ENCODE data around the gene KLHL40.

Gene KLHL40, protein sequence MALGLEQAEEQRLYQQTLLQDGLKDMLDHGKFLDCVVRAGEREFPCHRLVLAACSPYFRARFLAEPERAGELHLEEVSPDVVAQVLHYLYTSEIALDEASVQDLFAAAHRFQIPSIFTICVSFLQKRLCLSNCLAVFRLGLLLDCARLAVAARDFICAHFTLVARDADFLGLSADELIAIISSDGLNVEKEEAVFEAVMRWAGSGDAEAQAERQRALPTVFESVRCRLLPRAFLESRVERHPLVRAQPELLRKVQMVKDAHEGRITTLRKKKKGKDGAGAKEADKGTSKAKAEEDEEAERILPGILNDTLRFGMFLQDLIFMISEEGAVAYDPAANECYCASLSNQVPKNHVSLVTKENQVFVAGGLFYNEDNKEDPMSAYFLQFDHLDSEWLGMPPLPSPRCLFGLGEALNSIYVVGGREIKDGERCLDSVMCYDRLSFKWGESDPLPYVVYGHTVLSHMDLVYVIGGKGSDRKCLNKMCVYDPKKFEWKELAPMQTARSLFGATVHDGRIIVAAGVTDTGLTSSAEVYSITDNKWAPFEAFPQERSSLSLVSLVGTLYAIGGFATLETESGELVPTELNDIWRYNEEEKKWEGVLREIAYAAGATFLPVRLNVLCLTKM

DNA sequence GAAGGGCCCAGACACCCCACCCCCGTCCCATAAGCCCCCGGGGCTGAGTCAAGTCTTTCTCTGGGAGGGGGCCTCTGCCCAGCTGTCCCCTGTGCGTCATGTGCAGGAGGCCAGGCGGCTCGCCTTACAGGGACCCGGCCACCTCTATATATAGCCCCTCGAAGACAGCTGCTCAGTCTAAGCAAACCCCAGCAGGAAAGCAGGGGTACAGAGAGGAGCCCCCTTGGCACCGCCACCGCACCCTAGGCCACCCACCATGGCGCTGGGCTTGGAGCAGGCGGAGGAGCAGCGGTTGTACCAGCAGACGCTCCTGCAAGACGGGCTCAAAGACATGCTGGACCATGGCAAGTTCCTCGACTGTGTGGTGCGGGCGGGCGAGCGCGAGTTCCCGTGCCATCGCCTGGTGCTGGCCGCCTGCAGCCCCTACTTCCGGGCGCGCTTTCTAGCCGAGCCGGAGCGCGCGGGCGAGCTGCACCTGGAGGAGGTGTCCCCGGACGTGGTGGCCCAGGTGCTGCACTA is at the start of gene KLHL40:
Gene KLHL40 (plus strand): TSS at position 175 of the 519 bp plus-strand sequence. CDS start 82 bp downstream, at position 257.
- no peak for DNase-seq (ENCODE audit: low spot score)

DNA sequence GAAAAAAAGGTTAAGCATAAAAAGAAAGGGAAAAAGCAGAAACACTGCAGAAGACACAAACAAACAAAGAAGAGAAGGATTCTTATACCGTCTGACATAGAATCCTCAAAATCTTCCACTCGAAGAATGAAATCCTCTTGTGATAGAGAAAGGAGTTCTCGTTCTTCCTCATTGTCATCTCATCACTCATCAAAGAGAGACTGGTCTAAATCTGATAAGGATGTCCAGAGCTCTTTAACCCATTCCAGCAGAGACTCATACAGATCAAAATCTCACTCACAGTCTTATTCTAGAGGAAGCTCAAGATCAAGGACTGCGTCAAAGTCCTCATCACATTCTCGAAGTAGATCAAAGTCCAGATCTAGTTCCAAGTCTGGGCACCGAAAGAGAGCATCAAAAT is 48.3 kb upstream of the KLHL40 start:
- no peak for DNase-seq (ENCODE audit: low spot score)

DNA sequence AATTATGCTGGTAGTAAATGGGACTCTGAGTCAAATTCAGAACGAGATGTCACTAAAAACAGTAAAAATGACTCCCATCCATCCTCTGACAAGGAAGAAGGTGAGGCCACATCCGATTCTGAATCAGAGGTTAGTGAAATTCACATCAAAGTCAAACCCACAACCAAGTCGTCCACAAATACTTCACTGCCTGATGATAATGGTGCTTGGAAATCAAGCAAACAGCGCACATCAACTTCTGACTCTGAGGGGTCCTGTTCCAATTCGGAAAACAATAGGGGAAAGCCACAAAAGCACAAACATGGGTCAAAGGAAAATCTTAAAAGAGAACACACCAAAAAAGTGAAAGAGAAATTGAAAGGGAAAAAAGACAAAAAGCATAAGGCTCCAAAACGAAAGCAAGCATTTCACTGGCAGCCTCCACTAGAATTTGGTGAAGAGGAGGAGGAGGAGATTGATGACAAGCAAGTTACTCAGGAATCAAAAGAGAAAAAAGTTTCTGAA is 46.9 kb upstream of the KLHL40 start:
- peak; percentile 67 for DNase-seq (ENCODE audit: low spot score)

DNA sequence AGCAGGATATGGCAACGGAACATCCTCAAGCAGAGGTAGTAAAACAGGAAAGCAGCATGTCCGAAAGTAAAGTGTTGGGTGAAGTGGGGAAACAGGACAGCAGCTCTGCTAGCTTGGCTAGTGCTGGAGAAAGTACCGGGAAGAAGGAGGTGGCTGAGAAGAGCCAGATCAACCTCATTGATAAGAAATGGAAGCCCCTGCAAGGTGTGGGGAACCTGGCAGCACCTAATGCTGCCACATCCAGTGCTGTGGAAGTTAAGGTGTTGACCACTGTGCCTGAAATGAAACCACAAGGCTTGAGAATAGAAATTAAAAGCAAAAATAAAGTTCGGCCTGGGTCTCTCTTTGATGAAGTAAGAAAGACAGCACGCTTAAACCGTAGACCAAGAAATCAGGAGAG is 46.1 kb upstream of the KLHL40 start:
- DNase-seq (ENCODE audit: low spot score): no peak

DNA sequence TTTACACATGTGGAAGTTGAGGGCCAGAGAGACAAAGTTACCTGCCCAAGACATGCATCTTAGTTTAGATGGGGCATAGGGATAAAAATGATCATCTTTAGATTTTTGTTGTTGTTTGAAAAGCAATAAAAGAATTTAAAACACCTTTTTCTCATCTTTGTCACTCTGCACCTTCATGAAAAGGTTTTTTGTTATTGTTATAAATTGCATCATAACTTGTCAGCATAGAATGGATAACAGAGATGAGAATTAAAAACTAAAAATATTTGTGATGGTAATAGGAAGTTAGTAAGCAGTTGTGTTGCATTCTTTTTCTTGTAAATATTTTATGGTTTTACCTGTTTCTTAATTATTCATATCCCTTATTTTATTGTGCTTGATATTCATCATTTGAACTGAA is 45.2 kb upstream of the KLHL40 start:
- DNase-seq (ENCODE audit: low spot score): no peak

DNA sequence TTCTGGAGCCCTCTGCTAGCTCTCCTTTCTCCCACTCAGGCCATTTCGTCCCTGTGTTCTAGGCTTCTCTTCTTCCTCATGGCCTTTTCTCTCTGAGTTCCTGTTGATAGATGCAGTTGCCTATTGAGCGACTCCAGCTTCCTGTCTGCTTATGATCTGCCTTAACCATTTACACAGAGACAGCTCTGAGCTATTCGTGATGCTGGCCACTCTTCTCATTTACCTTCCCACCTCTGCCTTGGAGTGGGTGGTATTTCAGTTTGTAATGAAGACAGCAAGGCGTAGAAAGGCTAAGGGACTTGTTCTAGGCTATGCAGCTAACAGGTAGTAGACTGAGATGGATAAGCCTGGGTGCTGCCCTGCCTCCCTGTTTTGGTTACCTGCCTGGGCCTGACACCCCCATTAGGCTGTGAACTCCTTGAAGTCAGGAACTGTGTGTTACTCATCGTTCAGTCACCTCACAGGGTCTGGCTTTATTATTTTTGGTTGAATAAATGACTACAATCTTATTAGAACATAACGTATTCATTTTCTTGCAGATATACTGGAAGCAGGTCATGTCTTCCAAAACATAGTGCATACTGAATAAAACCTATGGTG is 44.5 kb upstream of the KLHL40 start:
- DNase-seq (ENCODE audit: low spot score): no peak

DNA sequence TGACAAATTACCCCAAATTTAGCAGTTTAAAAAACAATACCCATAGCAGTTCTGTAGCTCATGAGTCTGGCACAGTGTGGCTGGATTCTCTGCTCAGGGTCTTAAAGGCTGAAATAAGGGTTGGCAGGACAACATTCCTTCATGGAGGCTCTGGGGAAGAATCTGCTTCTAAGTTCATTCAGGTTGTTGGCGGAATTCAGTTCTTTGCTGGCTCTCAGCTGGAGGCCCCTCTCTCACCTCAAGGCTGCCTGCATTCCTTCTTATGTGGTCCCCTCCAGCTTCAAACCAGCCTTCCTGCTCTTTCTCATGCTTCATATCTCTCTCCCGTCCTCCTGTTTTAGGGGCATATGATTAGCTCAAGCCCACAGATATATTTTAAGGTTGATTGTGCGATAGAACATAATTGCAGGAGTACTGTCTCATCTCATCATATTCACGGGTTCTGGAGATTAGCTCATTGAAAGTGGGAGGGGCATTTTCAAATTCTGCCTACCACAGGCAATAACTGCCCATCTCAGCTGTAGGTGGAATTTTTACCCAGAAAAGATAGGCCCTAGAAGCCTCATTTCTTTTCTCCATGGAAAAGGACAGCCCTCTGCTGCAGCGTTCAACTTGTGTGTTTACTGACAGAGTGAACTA is 37.4 kb upstream of the KLHL40 start:
- no peak for DNase-seq (ENCODE audit: low spot score)

DNA sequence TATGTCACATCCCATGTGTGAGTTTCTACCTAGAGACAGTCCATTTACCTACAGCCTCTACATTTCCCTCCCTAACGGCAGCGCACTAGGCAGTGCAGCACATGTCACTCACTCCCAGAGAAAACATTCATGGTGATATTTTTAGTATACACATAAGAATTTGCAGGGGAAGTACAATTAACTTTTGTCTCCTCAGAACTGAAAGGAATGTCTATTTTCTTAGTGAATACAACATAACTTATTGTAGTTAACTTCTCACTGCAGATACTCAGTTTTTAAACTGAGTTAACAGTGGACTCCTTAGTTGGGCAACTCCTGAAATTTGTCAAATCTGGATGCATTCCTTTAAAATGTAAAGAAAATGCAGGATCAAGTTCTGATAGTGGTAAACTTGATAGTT is 36.3 kb upstream of the KLHL40 start:
- no peak for DNase-seq (ENCODE audit: low spot score)

DNA sequence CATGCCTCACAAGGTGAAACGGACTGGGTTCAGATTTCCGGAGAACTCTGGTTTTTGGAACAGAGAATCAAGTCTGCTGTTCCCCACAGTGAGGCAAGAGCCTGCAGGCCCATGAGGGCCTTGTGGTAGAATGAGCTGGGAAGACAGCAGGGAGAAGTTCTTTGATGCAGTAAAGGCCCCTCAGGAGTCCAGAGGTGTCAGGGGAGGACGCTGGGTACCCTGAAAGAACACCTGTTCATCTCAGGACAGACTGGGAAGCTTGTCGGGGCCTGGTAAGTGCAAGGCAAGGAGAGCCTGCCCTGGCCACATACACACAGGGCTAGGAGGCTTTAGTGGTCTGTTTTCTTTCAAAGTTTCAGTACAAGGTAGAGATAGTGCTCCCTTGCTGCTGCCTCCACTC is 35.6 kb upstream of the KLHL40 start:
- DNase-seq (ENCODE audit: low spot score): no peak

DNA sequence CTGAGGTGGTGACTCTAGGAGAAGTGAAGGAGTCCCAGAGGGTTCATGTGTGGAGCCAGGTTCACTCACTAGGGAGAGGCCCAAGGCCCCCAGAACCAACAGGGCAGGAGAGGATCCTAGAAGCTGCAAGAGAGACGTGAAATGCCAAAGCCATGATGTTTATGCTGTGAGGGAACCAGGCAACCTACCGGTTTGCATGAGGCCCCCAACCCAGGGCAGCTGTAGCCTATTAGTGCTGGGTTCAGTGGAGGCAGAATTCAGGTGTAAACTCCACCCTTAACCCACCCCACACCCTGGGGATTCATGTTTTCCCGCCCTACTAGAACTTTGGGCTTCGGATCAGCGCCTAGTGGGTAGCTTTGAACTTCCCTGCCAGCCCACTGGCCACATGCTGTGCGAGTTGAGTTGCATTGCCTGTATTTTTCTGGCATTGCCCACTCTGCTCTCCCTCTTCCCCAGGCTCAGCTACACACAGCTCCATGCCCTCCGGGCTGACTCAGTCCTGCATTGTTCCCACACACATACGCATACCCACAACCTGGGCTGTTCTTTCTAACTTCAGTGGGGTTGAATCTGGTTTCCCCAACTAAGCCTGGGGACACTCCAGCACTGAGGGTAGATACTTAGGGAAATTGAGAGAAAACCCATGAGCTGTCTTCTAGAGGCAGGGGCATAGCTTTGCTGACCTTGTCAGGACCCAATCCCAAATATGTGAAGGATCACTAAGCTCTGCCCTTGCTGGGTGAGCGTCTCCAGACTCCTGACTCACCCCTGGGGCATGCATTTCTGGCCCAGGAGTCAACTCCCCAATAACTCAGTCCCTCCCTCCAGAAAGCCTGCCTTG is 33.9 kb upstream of the KLHL40 start:
- no peak for DNase-seq (ENCODE audit: low spot score)

DNA sequence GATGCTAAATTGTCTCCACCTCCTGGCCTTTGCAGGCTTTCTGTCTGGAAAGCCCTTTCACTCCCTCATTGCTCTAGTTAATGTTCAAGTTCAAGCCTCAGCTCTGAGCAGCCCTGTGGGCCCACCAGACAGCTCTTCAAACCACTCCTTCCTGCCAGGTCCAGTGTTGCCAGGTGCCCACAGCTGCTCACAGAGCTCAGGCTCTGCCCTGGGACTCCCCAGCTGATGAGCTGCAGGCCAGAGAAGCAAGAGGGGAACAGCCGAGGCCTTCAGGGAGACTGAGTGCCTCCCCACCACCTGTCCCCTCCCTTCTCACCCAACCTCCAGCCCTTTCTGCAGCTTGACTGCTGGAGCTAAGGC is 33.1 kb upstream of the KLHL40 start:
- DNase-seq (ENCODE audit: low spot score): no peak

DNA sequence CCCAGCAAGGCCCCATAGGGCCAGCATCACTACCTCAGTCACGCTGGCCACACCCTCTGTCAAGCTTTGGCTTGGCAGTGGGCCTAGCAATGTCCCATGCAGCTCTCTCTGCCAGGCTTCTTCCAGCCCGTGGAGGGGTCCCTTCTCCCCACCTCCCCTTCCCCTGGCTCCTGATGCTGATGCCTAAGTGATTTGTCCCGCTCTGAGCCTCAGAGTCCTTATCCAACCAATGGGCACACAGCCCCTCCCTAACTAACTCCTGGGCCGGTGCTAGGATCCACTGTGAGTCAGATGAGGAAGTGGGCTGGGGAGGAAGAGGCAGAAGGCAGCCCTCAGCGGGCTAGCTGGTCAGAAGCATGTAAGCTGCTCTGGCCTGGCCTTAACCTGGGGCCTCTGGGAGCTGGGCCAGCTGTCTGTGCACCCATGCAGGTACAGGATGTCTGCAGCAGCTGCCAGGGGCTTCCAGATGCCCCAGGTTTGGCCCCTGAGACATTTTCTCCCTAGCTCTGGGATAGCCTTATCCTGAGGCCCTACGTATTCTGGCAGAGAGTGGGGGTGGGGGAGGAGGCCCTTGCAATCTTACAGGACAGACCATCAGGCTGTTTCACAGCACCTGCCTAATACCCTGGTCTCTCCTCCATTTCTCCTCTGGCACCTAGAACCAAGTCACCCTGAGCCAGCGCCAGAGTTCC is 32.6 kb upstream of the KLHL40 start:
- DNase-seq (ENCODE audit: low spot score): no peak

DNA sequence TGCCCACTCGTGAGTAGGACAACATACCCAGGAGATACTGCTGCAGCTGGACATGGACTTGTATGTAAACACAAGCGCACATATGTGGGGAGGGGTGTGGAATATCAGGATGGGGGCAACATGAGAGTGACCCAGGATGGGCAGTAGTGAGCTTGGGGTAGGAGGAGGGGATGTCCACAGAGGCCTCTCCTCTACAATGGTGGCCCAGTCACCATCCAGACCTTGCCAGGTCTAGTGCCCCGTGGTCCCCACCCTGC is 32.1 kb upstream of the KLHL40 start:
- no peak for DNase-seq (ENCODE audit: low spot score)

DNA sequence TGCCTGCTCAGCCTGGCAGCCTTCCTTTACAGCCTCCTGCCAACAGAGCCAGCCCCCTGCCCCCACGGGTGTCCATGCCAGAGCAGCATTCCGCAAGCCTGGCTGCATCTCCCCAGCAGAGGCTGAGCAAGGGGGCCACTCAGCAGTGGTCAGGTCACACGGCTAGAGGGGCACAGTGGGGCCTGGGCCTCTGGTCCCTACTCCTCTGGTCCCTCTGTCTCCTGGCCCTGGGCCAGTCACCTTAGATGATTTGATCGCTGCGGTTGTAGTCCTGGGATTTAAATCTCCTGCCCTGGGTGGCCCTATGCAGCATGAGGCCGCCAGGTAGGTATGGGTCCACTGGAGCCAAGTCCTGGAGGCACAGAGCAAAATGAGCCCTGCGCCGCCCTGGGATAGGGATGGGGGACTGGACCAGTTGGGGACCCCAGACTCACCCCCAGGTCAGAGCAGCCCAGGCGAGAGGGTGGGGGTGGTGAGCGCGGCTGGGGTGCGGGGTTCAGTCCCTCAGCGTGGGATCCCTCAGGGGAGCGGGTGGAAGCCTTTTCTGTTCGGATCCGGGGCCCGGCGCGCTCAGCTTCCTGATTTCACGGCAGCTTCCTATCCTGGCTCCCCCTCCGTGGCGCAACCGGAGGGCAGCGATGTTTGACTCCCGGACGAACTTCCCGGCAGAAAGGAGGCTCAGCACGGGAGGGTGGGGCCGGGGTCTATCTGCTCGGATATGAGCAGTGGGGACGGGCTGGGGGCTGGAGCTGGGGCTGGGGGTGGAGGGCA is 31.6 kb upstream of the KLHL40 start, which contains the start of gene ZBTB47:
Gene ZBTB47 (plus strand): TSS at position 138 of the 771 bp plus-strand sequence. CDS start 4,659 bp downstream, outside the sequence.
- DNase-seq (ENCODE audit: low spot score): no peak

DNA sequence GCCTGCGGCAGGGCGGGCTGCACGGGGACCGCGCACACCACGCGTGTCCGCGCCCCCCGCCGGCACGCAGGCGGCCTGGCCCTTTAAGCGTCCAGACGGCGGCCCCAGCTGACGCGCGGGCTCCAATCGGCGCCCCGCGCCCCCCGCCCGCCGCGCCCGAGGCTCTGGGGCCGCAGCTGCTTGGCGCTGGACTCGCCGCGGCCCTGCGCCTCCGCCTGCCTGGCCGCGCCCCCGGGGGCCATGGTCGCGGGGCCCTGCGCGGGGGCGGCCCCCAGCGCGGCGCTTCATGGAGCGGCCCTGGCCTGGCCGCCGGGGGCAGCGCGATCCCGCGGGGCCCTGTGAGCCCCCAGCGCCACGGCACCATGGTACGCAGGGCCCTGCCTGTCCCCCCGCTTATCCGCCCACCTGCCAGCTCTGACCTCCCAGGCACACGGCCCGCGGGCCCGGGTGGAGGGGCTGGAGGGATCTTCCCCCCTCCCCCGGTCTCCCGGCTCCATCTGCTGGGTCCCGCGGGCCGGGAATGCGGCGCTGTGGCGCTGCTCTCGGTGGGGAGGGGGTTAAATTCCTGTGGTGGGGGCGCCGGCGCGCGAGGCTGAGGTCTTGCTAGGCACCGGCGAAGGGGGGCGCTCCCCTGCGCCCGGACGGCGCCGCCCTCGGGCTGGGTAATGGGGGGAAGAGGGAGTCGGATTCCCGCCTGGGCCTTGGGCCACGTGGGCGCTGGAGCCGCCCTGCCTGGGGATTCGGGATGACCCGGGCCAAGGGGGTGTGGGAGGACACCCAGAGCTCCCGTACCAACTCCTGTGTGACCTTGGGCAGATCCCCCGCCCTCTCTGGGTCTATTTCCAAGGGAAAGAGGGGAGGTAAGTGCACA is 30.8 kb upstream of the KLHL40 start:
- DNase-seq (ENCODE audit: low spot score): no peak

DNA sequence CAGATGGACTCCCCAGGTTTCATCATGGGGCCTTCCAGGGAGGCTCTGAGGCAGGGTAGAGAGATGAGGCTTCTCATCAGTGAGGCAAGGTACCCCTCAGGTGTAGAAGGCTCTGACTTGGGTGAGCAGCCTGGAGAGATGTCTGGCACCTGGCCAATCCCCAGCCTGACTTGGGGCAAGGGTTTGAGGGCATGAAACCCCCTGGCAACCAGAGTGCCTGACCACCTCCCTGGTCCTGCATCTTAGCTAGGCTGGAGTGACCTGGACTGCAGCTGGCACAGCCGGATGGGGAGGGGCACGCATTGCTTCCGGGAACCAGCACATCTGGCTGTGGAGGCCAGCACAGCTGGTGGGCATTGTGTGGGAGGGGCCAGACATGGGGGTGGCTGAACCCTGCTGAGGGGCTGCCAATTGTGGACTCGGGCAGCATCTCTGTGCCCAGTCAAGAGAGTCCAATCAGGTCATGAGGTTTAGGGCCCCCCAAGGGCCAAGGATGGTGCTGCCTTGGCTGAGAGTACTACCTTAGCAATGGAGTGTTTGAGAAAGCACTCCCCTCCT is 29.9 kb upstream of the KLHL40 start:
- no peak for DNase-seq (ENCODE audit: low spot score)

DNA sequence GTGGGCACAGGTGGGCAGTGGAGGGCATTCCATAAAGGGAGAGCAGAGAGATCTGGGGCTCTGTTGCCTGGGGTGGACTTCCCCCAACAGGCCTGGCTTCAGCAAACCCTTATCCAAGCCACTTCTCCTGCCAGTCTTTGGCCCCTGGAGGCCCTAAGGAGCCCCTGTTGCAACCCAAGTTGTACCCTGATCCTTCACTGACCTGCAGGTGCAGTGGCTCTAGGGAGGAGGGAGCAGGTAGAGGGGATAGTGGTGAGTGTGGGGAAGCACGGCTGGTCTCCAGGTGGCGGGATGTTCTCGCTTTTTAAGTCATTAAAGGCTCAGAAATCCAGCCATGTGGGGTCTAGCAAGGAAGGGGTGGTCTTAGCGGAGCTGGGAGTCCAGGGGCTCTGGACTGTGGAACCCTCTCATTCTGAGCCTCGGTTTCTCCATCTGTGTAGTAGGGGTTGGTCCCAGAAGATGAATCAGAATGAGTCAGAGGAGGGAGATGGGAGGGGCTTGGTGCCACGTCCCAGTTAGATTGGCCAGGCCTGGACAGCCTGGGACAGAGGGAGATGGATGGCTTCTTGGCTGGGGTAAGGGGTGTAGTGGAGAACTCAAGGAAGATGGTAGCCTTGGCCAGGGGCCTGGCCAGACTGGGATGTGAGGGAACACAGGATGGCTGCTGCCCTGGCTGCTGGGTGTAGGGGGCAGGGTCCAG is 29.2 kb upstream of the KLHL40 start:
- DNase-seq (ENCODE audit: low spot score): no peak

Data from CD4-positive, alpha-beta T cell treated with Interleukin-15 for 4 hours (primary cell).